GM21619 (cell line): ENCODE measurements around the gene SYNJ2.

Experiments used
- ATAC-seq: cut with Tn5 transposase; IDR thresholded peaks from one replicate; pipeline ENCODE4 v1.9.1; 2021; ENCODE audit not compliant: unreplicated experiment

Gene SYNJ2

GRCh38 chr6:157978021-157978783 lies 3.5 kb upstream of the SYNJ2 start:
- ATAC-seq: no peak

GRCh38 chr6:157980288-157981131 lies 1.2 kb upstream of the SYNJ2 start:
- no peak for ATAC-seq

- peak; percentile 20 for ATAC-seq
Measured at GRCh38 chr6:157981132-157981394, 600 bp upstream of the SYNJ2 start.

- peak; percentile 44 for ATAC-seq
Measured at GRCh38 chr6:157982102-157982562, 469 bp downstream of the SYNJ2 start.

- no peak for ATAC-seq
Measured at GRCh38 chr6:157982563-157983405, 1.1 kb downstream of the SYNJ2 start.

GRCh38 chr6:157983406-157984119 lies 1.9 kb downstream of the SYNJ2 start:
- no peak for ATAC-seq

GRCh38 chr6:157984128-157984527 lies 2.5 kb downstream of the SYNJ2 start:
- ATAC-seq: no peak

- no peak for ATAC-seq
Measured at GRCh38 chr6:157984686-157985225, 3.1 kb downstream of the SYNJ2 start.

GRCh38 chr6:157985378-157986155 lies 3.9 kb downstream of the SYNJ2 start:
- no peak for ATAC-seq

- ATAC-seq: no peak
Measured at GRCh38 chr6:157987788-157988699, 6.4 kb downstream of the SYNJ2 start.

GRCh38 chr6:157988700-157989063 lies 7.0 kb downstream of the SYNJ2 start:
- no peak for ATAC-seq

- no peak for ATAC-seq
Measured at GRCh38 chr6:157989541-157990289, 8.1 kb downstream of the SYNJ2 start.

- peak; percentile 60 for ATAC-seq
Measured at GRCh38 chr6:157990321-157991066, 8.8 kb downstream of the SYNJ2 start.

- no peak for ATAC-seq
Measured at GRCh38 chr6:157991067-157991432, 9.4 kb downstream of the SYNJ2 start.

- no peak for ATAC-seq
Measured at GRCh38 chr6:157993076-157993475, 11.4 kb downstream of the SYNJ2 start.

- ATAC-seq: no peak
Measured at GRCh38 chr6:157994125-157994795, 12.6 kb downstream of the SYNJ2 start.

- ATAC-seq: no peak
Measured at GRCh38 chr6:157995458-157995857, 13.8 kb downstream of the SYNJ2 start.
